Vagina (tissue), 2 donors: ENCODE measurements around the gene TRAPPC4. TPM values are rescaled to one million over a fixed set of nuclear protein-coding genes. Genes with fewer than 3 reads are reported as not detected.
"Not testable (repeated sequence)": the region's sequence is repeated elsewhere in the genome, so short reads cannot be mapped to it uniquely, and the experiment has no call there.

Experiments used
- DNase-seq, 2 donors: peaks; one replicate each; pipeline ENCODE4 v3.0.0-alpha.2; 2017; ENCODE audit errors: extremely low spot score in 2 of 2
- H3K27ac ChIP-seq: fragments of 200-600 bp; sonication (generic); one replicate; pipeline ENCODE4 v1.5.1; 2019
- H3K27me3 ChIP-seq: fragments of 200-600 bp; sonication (generic); one replicate; pipeline ENCODE4 v1.5.1; 2019
- H3K36me3 ChIP-seq, 2 donors: fragments of 200-600 bp; sonication (generic); one replicate each; pipeline ENCODE4 v1.5.1; 2017 to 2019
- H3K4me1 ChIP-seq: fragments of 200-600 bp; sonication (generic); one replicate; pipeline ENCODE4 v1.5.1; 2019
- H3K4me3 ChIP-seq, 2 donors: fragments of 200-600 bp; sonication (generic); 1 replicate in 1 of 2; 2 replicates in 1 of 2; pipeline ENCODE4 v1.5.1; 2016 to 2019
- H3K9me3 ChIP-seq: fragments of 200-600 bp; sonication (generic); one replicate; pipeline ENCODE4 v1.5.1; 2019
- CTCF ChIP-seq, 3 experiments: fragments of 450-650 bp in 2 of 3; fragments of 200-600 bp in 1 of 3; sonication (generic) in 1 of 3; IDR thresholded peaks; one replicate each; pipeline ENCODE4 v1.5.1; 2017 to 2019; ENCODE audit warnings: antibody characterized with exemption in 3 of 3, mild to moderate bottlenecking in 2 of 3, moderate library complexity in 2 of 3
- POLR2A ChIP-seq, 2 donors: fragments of 450-650 bp; IDR thresholded peaks; one replicate each; pipeline ENCODE4 v1.6.1; 2017; ENCODE audit warnings: antibody characterized with exemption in 2 of 2, mild to moderate bottlenecking in 2 of 2, moderate library complexity in 2 of 2
- POLR2AphosphoS5 ChIP-seq, 2 donors: sonication (generic); formaldehyde crosslinking; IDR thresholded peaks; one replicate each; pipeline ENCODE4 v1.9.0; 2017; ENCODE audit warnings: antibody characterized with exemption in 2 of 2, mild to moderate bottlenecking in 2 of 2, low read depth in 1 of 2; ENCODE audit not compliant: insufficient read depth in 1 of 2
- intact Hi-C: fragments of 100-400 bp; cut with DNase I; formaldehyde crosslinking; loops from one replicate; pipeline ENCODE4 v1.15.1; 2023
- total RNA-seq: library from RNA; depleted of rRNA; stranded (reverse); fragments of >200 nt; gene quantifications from one replicate; pipeline ENCODE4 v1.2.3, GENCODE V29; 2016

Gene TRAPPC4
- total RNA-seq, 1 donor from 2014 or later = 40.0 TPM

- intact Hi-C loops = no loop called here
- H3K9me3 ChIP-seq = no peaks in the 10 kb centered on the region
- H3K4me1 ChIP-seq = peaks cover 25% of the 10 kb centered on the region
- no peak for TF ChIP-seq POLR2AphosphoS5 (IDR thresholded peaks at IDR 0.05; ENCODE audit: insufficient read depth in 1 of 2, low read depth in 1 of 2)
- no peak for TF ChIP-seq POLR2A (IDR thresholded peaks at IDR 0.05)
- no peak for TF ChIP-seq CTCF (IDR thresholded peaks at IDR 0.05)
- H3K27me3 ChIP-seq = no peaks in the 10 kb centered on the region
- H3K36me3 ChIP-seq = peaks cover 0 to 19% of the 10 kb centered on the region in 2 donors
- no peak for DNase-seq
- peak overlapping the region; percentile 74 to 92 for H3K4me3 ChIP-seq
- peak overlapping the region; percentile 90 for H3K27ac ChIP-seq
These were observed 10.9 kb downstream of the TRAPPC4 start for GRCh38 chr11:119029340-119030028.

GRCh38 chr11:119030029-119030328 is 11.4 kb downstream of the TRAPPC4 start:
- H3K27ac ChIP-seq = peak overlapping the region; percentile 90
- peaks cover 0 to 14% of the 10 kb centered on the region in 2 donors for H3K36me3 ChIP-seq
- H3K27me3 ChIP-seq = no peaks in the 10 kb centered on the region
- H3K4me1 ChIP-seq = peaks cover 25% of the 10 kb centered on the region
- no peaks in the 10 kb centered on the region for H3K9me3 ChIP-seq
- peak overlapping the region; percentile 74 to 92 for H3K4me3 ChIP-seq
- no peak for DNase-seq
- intact Hi-C loops = no loop called here
- TF ChIP-seq POLR2AphosphoS5 (IDR thresholded peaks at IDR 0.05; ENCODE audit: insufficient read depth in 1 of 2, low read depth in 1 of 2) (no peak), CTCF (IDR thresholded peaks at IDR 0.05) (no peak), POLR2A (IDR thresholded peaks at IDR 0.05) (no peak)

- TF ChIP-seq POLR2AphosphoS5 (IDR thresholded peaks at IDR 0.05; ENCODE audit: insufficient read depth in 1 of 2, low read depth in 1 of 2) (peak; percentile 86 to 96), CTCF (IDR thresholded peaks at IDR 0.05) (peak in 2 of 3 experiments; percentile 88 to 90), POLR2A (IDR thresholded peaks at IDR 0.05) (no peak)
- intact Hi-C loops = no loop called here
- H3K4me1 ChIP-seq = peaks cover 25% of the 10 kb centered on the region
- DNase-seq = peak; percentile 98 to 99
- peak within 1 kb of the TSS; percentile 74 to 92 for H3K4me3 ChIP-seq
- no peaks in the 10 kb centered on the region for H3K9me3 ChIP-seq
- H3K27me3 ChIP-seq = no peaks in the 10 kb centered on the region
- peak within 1 kb of the TSS; percentile 90 for H3K27ac ChIP-seq
- peaks cover 0 to 9% of the 10 kb centered on the region in 2 donors for H3K36me3 ChIP-seq
These were observed 11.9 kb downstream of the TRAPPC4 start, which contains the start of gene SLC37A4 for GRCh38 chr11:119030329-119031047. Gene SLC37A4, minus strand, starts transcription at chr11:119030877.

GRCh38 chr11:119031912-119032280 is 13.3 kb downstream of the TRAPPC4 start:
- intact Hi-C loops = no loop called here
- no peak overlapping the region for H3K27ac ChIP-seq
- TF ChIP-seq POLR2AphosphoS5 (IDR thresholded peaks at IDR 0.05; ENCODE audit: insufficient read depth in 1 of 2, low read depth in 1 of 2) (no peak), CTCF (IDR thresholded peaks at IDR 0.05) (no peak), POLR2A (IDR thresholded peaks at IDR 0.05) (no peak)

GRCh38 chr11:119033421-119033820 is 14.9 kb downstream of the TRAPPC4 start:
- H3K27ac ChIP-seq, intact Hi-C loops, DNase-seq, H3K4me3 ChIP-seq, H3K9me3 ChIP-seq, H3K36me3 ChIP-seq, H3K27me3 ChIP-seq: not testable (repeated sequence)
- peaks cover 21% of the 10 kb centered on the region for H3K4me1 ChIP-seq

More at GRCh38 chr11:119031912-119032280, 13.3 kb downstream of the TRAPPC4 start:
- peaks cover 25% of the 10 kb centered on the region for H3K4me1 ChIP-seq
- no peak for DNase-seq
- H3K4me3 ChIP-seq = no peak overlapping the region
- H3K36me3 ChIP-seq = peaks cover 0 to 7% of the 10 kb centered on the region in 2 donors
- no peaks in the 10 kb centered on the region for H3K27me3 ChIP-seq
- no peaks in the 10 kb centered on the region for H3K9me3 ChIP-seq
